Nephron progenitor cell (in vitro differentiated cells): ENCODE results near the gene TIGD4.

Experiments used
- DNase-seq: peaks from one replicate; pipeline ENCODE4 v3.0.0; 2021
- H3K27ac Mint-ChIP-seq: 2 replicates; pipeline ENCODE4 v1.8.0; 2021; ENCODE audit warnings: mild to moderate bottlenecking, moderate library complexity, mixed read lengths
- H3K27me3 Mint-ChIP-seq: 2 replicates; pipeline ENCODE4 v1.8.0; 2021; ENCODE audit warnings: mild to moderate bottlenecking, low read depth, mixed read lengths; ENCODE audit not compliant: poor library complexity
- H3K36me3 Mint-ChIP-seq: 2 replicates; pipeline ENCODE4 v1.8.0; 2021; ENCODE audit warnings: low read depth, mixed read lengths
- H3K4me1 Mint-ChIP-seq: 2 replicates; pipeline ENCODE4 v1.8.0; 2021; ENCODE audit warnings: mixed read lengths
- H3K4me3 Mint-ChIP-seq: 2 replicates; pipeline ENCODE4 v1.8.0; 2021; ENCODE audit warnings: mild to moderate bottlenecking, moderate library complexity, mixed read lengths
- H3K9me3 Mint-ChIP-seq: 2 replicates; pipeline ENCODE4 v1.8.0; 2021; ENCODE audit warnings: mild to moderate bottlenecking, moderate library complexity, mixed read lengths
- TF ChIP-seq, protein P1 (sequence below): fragments of 200-600 bp; sonication (generic); IDR thresholded peaks from 2 replicates; pipeline ENCODE4 v1.5.0; 2021; ENCODE audit warnings: antibody characterized with exemption

The TIGD4 gene

GRCh38 chr4:152785639-152786615 lies 6.4 kb upstream of the TIGD4 start:
- Mint-ChIP-seq H3K4me1 (peaks cover 73% of the 10 kb centered on the region), H3K4me3 (peak overlapping the region; percentile 28), H3K9me3 (no peaks in the 10 kb centered on the region), H3K36me3 (peaks cover 4% of the 10 kb centered on the region), H3K27ac (peak overlapping the region; percentile 53), H3K27me3 (peaks cover 3% of the 10 kb centered on the region)
- TF ChIP-seq, protein P1, sequence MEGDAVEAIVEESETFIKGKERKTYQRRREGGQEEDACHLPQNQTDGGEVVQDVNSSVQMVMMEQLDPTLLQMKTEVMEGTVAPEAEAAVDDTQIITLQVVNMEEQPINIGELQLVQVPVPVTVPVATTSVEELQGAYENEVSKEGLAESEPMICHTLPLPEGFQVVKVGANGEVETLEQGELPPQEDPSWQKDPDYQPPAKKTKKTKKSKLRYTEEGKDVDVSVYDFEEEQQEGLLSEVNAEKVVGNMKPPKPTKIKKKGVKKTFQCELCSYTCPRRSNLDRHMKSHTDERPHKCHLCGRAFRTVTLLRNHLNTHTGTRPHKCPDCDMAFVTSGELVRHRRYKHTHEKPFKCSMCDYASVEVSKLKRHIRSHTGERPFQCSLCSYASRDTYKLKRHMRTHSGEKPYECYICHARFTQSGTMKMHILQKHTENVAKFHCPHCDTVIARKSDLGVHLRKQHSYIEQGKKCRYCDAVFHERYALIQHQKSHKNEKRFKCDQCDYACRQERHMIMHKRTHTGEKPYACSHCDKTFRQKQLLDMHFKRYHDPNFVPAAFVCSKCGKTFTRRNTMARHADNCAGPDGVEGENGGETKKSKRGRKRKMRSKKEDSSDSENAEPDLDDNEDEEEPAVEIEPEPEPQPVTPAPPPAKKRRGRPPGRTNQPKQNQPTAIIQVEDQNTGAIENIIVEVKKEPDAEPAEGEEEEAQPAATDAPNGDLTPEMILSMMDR: no peak
- DNase-seq: no peak

DNA sequence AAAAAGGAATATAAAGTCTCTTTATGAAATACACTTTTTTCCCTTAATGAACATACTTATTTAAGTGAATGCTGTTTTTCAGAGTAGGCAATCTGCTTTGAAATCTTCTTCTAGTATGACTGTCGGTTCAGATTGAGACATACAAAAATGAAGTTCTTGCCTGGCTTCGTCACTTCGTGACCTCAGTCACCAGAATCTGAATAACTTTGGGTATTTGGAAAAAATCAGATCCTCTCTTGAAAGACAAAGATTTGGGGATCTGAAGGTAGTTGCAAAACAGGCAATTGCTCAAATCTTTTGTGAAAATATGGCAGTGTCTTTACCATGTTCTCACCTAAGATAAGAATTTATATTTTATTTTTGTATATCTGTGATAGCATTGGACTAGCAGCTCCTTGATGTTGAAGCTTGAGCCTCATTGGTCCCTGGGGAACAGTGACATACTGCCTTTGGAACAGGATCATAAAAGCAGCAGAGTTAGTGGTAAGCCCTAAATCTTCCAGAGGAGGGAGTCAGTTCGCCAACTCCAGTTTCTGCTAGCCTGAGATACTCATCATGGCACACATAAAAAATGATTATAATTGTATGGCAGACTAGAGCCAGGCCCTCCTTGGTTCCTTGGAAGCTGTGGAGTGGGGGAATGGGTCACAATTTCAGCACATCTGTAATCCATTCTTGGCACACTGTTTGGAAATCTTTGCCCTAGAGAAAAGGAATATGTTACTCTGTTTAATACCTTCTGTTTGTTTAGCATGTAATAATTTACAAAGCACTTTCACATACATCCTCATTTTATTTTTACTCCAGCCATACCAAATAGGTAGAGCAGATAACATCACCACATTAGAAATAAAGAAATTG lies 5.2 kb upstream of the TIGD4 start:
- H3K4me1 Mint-ChIP-seq: peaks cover 73% of the 10 kb centered on the region
- peak; percentile 49 for DNase-seq
- H3K27me3 Mint-ChIP-seq: peaks cover 6% of the 10 kb centered on the region
- no peaks in the 10 kb centered on the region for H3K9me3 Mint-ChIP-seq
- peaks cover 4% of the 10 kb centered on the region for H3K36me3 Mint-ChIP-seq
- H3K27ac Mint-ChIP-seq: peak overlapping the region; percentile 60
- TF ChIP-seq, protein P1: no peak
- H3K4me3 Mint-ChIP-seq: peak overlapping the region; percentile 46

DNA sequence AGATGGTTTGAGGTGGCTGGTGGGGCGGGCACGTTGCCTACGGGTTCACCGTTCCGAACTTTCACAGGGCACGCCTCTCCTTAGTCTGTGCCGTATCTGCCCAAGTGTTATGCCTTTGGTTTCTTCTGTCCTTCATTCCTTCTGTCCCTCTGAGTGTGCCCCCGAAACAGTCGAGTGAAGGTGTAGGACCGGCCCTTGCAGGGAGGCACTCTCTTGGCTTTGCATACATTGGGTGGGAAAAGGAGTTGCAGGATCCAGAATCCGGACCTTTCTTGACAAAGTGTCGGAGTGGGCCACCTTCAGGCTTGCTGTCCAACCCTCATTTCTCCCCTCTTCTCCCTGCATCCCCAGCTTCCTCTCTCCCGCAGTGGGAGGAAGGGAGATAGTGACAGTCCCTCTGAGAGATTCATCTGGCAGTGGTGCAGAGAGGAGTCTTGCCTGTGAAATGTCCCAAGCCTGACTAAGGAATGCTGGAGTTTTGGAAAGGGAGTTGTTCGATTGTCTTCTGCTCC lies 793 bp upstream of the TIGD4 start:
- Mint-ChIP-seq H3K4me3 (peak overlapping the region; percentile 92), H3K9me3 (no peaks in the 10 kb centered on the region), H3K27me3 (peaks cover 10% of the 10 kb centered on the region), H3K36me3 (peaks cover 4% of the 10 kb centered on the region), H3K4me1 (peaks cover 74% of the 10 kb centered on the region), H3K27ac (peak overlapping the region; percentile 98)
- DNase-seq: peak; percentile 25
- TF ChIP-seq, protein P1: no peak

- peak; percentile 59 for DNase-seq
- peaks cover 6% of the 10 kb centered on the region for H3K27me3 Mint-ChIP-seq
- H3K9me3 Mint-ChIP-seq: no peaks in the 10 kb centered on the region
Measured at GRCh38 chr4:152778656-152779512, 646 bp downstream of the TIGD4 start.

DNA sequence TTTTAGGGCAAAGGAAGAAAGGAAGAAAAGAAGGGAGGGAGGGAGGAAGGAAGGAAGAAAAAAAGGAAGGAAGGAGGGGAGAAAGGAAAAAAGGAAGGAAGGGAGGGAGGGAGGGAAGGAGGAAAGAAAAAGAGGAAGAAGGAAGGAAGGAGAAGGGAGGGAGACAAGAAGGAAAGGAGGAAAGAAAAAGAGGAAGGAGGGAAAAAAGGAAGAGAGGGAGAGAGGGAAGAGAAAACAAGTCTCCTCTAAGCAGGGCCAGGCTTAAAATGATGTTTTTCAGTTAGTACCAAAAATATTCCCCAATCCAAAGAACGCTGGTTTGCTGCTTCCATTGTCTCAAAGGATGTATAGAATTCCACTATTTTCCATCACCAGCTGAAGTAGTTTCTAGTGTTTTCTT lies 2.0 kb downstream of the TIGD4 start:
- TF ChIP-seq, protein P1: no peak
- H3K27me3 Mint-ChIP-seq: peaks cover 6% of the 10 kb centered on the region
- H3K4me3 Mint-ChIP-seq: peak overlapping the region; percentile 92
- no peak overlapping the region for H3K27ac Mint-ChIP-seq
- peaks cover 47% of the 10 kb centered on the region for H3K4me1 Mint-ChIP-seq
- no peak for DNase-seq
- H3K36me3 Mint-ChIP-seq: peaks cover 13% of the 10 kb centered on the region
- H3K9me3 Mint-ChIP-seq: no peaks in the 10 kb centered on the region

More at GRCh38 chr4:152778656-152779512, 646 bp downstream of the TIGD4 start:
- H3K4me1 Mint-ChIP-seq: peaks cover 59% of the 10 kb centered on the region
- H3K27ac Mint-ChIP-seq: peak overlapping the region; percentile 98
- peaks cover 13% of the 10 kb centered on the region for H3K36me3 Mint-ChIP-seq
- TF ChIP-seq, protein P1: no peak
- peak overlapping the region; percentile 92 for H3K4me3 Mint-ChIP-seq
